ENCODE results near the gene MTR.

- no peak for TF ChIP-seq CTCF (conservative IDR thresholded peaks at IDR 0.05 in 1 of 2, IDR thresholded peaks at IDR 0.05 in 1 of 2; ENCODE audit: extremely low read depth in 1 of 2, insufficient read depth in 1 of 2, low read depth in 1 of 2, low read length in 2 of 2)
- TF ChIP-seq EZH2 (IDR thresholded peaks at IDR 0.05; ENCODE audit: borderline replicate concordance, low read length) = no peak
These were observed 21.2 kb upstream of the MTR start for GRCh38 chr1:236773919-236774318.

Measured in mammary epithelial cell (primary cell).